ENCODE measurements around the gene PELI2. TPM values are rescaled to one million over a fixed set of nuclear protein-coding genes. Genes with fewer than 3 reads are reported as not detected.
A peak's percentile ranks its signal among the peaks of the same experiment; 100 is the strongest.

The PELI2 gene
- total RNA-seq, 1 donor, result 14.1 TPM

GRCh38 chr14:56292970-56293369 lies 174.8 kb downstream of the PELI2 start:
- no peaks in the 10 kb centered on the region for H3K79me2 ChIP-seq (ENCODE audit: insufficient read depth, low read length)
- no peaks in the 10 kb centered on the region for H3K36me3 ChIP-seq (ENCODE audit: insufficient read depth, low read length)
- no peak for TF ChIP-seq CTCF (IDR thresholded peaks at IDR 0.05; ENCODE audit: extremely low read depth, low read depth, low read length)
- H3K9me3 ChIP-seq (ENCODE audit: low read depth, low read length), result no peaks in the 10 kb centered on the region
- DNase-seq (ENCODE audit: insufficient read length, low spot score, missing footprints), result no peak
- H3K27ac ChIP-seq (ENCODE audit: low read depth, low read length), result no peak overlapping the region
- no peaks in the 10 kb centered on the region for H4K20me1 ChIP-seq (ENCODE audit: insufficient read depth, low read length)
- no peak overlapping the region for H3K4me2 ChIP-seq (ENCODE audit: insufficient read depth, low read length)
- H2AFZ ChIP-seq (ENCODE audit: low read length), result no peak overlapping the region
- no peak overlapping the region for H3K4me3 ChIP-seq (ENCODE audit: insufficient read depth, low read length)
- H3K4me1 ChIP-seq (ENCODE audit: insufficient read depth, low read length), result peaks cover 2% of the 10 kb centered on the region
- H3K27me3 ChIP-seq (ENCODE audit: insufficient read depth, low read length), result no peaks in the 10 kb centered on the region

- H3K27me3 ChIP-seq (ENCODE audit: insufficient read depth, low read length), result no peaks in the 10 kb centered on the region
Measured at GRCh38 chr14:56293506-56293905, 175.3 kb downstream of the PELI2 start.

GRCh38 chr14:56294128-56294527 lies 175.9 kb downstream of the PELI2 start:
- Histone ChIP-seq H3K36me3 (ENCODE audit: insufficient read depth, low read length) (no peaks in the 10 kb centered on the region), H3K4me2 (ENCODE audit: insufficient read depth, low read length) (no peak overlapping the region), H2AFZ (ENCODE audit: low read length) (no peak overlapping the region), H3K4me1 (ENCODE audit: insufficient read depth, low read length) (peaks cover 2% of the 10 kb centered on the region), H3K27me3 (ENCODE audit: insufficient read depth, low read length) (no peaks in the 10 kb centered on the region), H4K20me1 (ENCODE audit: insufficient read depth, low read length) (no peaks in the 10 kb centered on the region), H3K79me2 (ENCODE audit: insufficient read depth, low read length) (no peaks in the 10 kb centered on the region), H3K4me3 (ENCODE audit: insufficient read depth, low read length) (no peak overlapping the region), H3K27ac (ENCODE audit: low read depth, low read length) (no peak overlapping the region), H3K9me3 (ENCODE audit: low read depth, low read length) (no peaks in the 10 kb centered on the region)
- peak; percentile 20 for TF ChIP-seq CTCF (IDR thresholded peaks at IDR 0.05; ENCODE audit: extremely low read depth, low read depth, low read length)
- DNase-seq (ENCODE audit: insufficient read length, low spot score, missing footprints), result no peak

More at GRCh38 chr14:56293506-56293905, 175.3 kb downstream of the PELI2 start:
- H3K79me2 ChIP-seq (ENCODE audit: insufficient read depth, low read length), result no peaks in the 10 kb centered on the region
- no peaks in the 10 kb centered on the region for H3K9me3 ChIP-seq (ENCODE audit: low read depth, low read length)
- no peak overlapping the region for H3K27ac ChIP-seq (ENCODE audit: low read depth, low read length)
- no peak overlapping the region for H3K4me3 ChIP-seq (ENCODE audit: insufficient read depth, low read length)
- H4K20me1 ChIP-seq (ENCODE audit: insufficient read depth, low read length), result no peaks in the 10 kb centered on the region
- no peak for TF ChIP-seq CTCF (IDR thresholded peaks at IDR 0.05; ENCODE audit: extremely low read depth, low read depth, low read length)
- no peaks in the 10 kb centered on the region for H3K36me3 ChIP-seq (ENCODE audit: insufficient read depth, low read length)
- H3K4me2 ChIP-seq (ENCODE audit: insufficient read depth, low read length), result no peak overlapping the region
- H3K4me1 ChIP-seq (ENCODE audit: insufficient read depth, low read length), result peaks cover 2% of the 10 kb centered on the region
- H2AFZ ChIP-seq (ENCODE audit: low read length), result no peak overlapping the region
- DNase-seq (ENCODE audit: insufficient read length, low spot score, missing footprints), result no peak

GRCh38 chr14:56295743-56296142 lies 177.5 kb downstream of the PELI2 start:
- H3K4me3 ChIP-seq (ENCODE audit: insufficient read depth, low read length), result no peak overlapping the region
- no peak for TF ChIP-seq CTCF (IDR thresholded peaks at IDR 0.05; ENCODE audit: extremely low read depth, low read depth, low read length)
- no peaks in the 10 kb centered on the region for H4K20me1 ChIP-seq (ENCODE audit: insufficient read depth, low read length)
- H3K27me3 ChIP-seq (ENCODE audit: insufficient read depth, low read length), result no peaks in the 10 kb centered on the region
- H3K4me2 ChIP-seq (ENCODE audit: insufficient read depth, low read length), result no peak overlapping the region
- no peak overlapping the region for H2AFZ ChIP-seq (ENCODE audit: low read length)
- H3K4me1 ChIP-seq (ENCODE audit: insufficient read depth, low read length), result peaks cover 8% of the 10 kb centered on the region
- no peak overlapping the region for H3K27ac ChIP-seq (ENCODE audit: low read depth, low read length)
- no peaks in the 10 kb centered on the region for H3K9me3 ChIP-seq (ENCODE audit: low read depth, low read length)
- H3K79me2 ChIP-seq (ENCODE audit: insufficient read depth, low read length), result no peaks in the 10 kb centered on the region
- no peaks in the 10 kb centered on the region for H3K36me3 ChIP-seq (ENCODE audit: insufficient read depth, low read length)
- DNase-seq (ENCODE audit: insufficient read length, low spot score, missing footprints), result no peak

Measured in osteoblast (primary cell).